Measurements from ENCODE around the gene FANK1.
A peak's percentile ranks its signal among the peaks of the same experiment; 100 is the strongest.
"Not testable (repeated sequence)": the region's sequence is repeated elsewhere in the genome, so short reads cannot be mapped to it uniquely, and the experiment has no call there.

The FANK1 gene, protein sequence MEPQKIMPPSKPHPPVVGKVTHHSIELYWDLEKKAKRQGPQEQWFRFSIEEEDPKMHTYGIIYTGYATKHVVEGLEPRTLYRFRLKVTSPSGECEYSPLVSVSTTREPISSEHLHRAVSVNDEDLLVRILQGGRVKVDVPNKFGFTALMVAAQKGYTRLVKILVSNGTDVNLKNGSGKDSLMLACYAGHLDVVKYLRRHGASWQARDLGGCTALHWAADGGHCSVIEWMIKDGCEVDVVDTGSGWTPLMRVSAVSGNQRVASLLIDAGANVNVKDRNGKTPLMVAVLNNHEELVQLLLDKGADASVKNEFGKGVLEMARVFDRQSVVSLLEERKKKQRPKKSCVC

DNA sequence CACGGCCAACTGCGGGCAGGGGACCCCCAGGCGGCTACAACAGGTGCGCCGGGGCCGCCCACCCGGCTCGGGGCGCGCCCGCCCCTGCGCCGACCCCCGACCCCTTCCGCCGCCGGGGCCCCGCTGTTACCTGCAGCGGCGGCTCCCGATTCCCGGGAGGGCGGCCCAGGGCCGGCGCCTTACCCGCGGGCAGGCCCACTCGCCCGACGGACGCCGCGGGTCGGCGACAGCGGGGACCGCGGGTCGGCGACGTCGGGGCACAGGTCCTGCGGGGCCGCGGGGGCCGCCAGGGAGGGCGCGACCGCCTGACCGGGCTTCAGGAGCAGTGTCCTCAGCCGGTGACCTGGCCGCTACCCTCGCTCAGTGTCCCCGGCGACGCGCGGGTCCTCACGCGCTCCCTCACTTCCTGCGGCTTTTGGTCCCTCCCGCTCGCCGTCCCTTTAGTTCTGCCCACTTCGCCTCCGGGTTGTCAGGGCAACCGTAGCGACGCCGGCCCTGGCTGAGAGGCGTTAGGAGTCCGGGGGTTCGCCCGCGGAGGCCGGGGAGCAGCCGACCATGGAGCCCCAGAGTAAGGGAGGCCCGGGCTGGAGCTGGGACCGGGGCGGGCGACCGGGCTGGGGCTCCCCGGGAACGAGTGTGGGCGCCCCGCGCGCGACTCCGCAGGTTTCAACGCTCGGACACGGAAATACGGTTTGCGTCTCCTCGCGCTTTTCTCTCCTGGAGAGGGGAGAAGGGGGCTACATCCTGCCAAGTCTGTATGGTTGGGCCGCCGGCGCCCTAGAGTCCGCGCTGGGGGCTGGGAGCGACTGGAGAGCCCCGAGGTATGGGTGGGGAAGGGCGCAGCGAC is at the start of gene FANK1:
TSS of gene FANK1 (plus strand) at position 477 of the 847 bp plus-strand sequence. CDS start at position 556, 79 bp downstream.
- DNase-seq = peak; percentile 23

DNA sequence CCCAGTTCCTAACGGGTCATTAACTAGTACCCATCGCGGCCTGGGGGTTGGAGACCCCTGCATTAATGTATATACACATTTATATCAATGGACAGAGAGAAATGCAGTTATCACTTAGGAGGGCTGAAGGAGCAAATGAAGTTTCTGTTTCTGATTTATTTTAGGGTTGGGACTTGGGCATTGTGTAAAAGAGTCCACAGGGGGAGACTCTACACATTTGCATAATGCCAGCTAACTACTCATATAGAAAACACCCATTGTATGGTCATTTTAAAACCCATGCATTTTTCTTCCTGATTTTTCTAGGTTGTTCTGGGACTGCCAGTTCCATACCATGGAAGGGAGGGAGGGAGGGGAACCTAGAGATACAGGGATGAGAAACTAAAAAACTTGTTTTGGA is 49.5 kb upstream of the FANK1 start:
- no peak for DNase-seq

DNA sequence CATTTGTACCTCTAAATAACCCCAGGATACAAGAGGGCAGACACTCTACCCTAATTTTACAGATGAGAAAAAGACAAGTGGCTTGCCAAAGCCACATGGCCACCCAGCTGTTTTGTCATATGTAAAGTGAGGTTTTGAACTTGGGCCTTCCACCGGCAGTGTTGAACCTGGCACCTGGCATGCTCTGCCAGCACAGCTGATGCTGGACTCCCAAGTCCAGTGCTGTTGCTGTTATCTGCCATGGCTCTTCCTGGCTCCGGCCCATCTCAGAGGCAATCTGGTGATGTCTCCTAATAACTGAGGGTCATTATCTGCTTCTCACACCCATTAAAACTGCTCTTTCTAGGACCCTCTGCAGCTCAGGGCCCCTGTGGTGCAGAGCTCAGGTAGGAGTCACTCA is 48.0 kb upstream of the FANK1 start:
- DNase-seq = no peak

DNA sequence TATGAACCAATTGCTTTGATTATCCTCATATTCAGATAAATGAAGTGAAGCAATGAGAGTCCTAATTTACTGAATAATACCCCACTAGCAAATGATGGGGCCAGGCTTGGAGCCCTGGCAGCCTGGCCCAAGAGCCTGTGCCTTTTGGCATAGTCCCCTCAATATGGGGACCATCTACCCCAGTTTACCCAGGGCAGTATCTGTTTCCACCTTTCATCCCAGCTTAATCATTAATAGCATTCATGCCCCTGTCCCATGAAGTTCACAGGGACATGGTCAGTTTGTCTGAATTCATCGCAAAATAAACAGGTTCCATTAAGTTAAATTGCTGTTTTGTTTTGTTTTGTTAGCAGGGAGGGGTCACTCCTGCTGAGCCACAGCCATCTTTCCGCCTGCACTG is 47.5 kb upstream of the FANK1 start:
- DNase-seq = no peak

DNA sequence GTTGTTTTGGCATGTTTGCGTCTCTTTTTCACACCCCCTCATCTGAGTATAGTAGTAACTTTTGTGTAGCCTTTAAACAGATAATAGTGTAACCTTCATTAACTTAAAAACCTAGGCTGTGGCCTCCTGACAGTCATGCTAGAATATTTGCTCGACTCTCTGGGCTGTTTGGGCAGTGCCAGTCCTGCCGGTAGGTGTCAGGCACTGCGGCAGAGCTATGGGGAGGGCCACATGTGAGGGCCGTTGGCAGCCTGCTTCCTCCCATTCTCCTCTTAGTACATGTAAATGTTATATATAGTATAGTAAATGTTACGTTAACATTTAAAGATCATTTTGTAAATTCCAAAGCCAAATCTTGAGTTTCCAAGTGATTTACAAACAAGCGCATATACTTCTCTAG is 46.9 kb upstream of the FANK1 start:
- no peak for DNase-seq

DNA sequence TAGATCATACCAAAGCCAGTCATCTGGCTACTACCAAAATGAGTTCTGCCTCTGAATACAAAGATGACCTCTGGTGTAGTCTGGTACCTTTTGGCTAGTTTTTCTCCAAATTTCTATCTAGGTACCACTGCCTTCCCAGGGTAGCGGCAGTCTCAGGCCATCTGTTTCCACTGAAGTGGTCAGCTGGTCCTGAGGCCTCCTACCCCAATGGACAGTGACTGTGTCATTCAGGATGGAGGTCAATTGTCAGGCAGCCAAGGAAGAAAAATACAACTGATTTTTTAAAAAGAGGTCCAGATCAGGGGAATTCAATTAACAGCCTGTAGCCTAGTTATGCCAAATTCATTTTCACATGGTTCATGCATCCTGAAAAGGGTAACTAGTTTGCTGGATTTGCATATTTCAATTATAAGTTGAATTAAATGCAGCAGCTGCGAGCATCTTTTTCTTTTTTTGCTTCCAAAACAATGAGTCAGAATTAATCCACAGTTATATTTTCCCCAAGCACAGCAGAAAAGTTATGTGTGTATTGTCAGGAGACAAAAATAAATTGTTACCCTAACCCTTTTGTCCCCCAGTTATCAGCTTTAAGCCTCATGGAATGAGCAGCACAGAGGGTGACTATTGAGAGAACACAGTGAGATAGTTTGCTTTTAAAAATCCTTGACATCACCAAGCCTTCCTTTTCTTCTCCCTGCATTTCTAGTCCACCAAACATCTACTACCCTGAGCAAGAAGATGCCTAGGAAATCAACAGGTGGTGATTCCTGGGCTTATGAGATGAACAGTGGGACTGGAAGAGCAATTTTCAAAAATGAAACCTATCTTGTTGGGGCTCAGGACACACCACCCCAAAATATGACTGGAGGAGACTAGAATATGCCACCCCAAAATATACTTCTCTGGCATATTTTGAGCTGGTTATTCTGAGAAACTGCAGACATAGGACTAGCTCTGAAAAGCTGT is 45.3 kb upstream of the FANK1 start:
- DNase-seq = no peak

DNA sequence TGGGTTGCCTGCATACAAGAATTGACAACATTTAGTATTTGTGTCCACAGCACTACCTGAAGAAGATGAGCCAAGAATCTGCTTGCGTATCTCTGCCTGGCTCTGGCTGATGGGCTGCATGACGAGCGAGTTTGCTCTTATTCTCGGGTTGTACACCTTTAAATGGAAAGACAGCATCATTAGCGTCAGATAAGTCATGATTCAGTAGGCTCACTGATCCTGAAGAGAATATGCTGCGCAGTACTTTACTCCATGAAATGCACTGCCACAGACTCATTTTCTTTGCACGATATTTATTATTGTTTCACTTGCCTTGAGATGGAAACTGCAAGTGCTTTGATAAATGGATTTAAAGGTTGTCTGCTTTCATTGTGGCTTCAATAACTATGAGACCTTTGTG is 43.9 kb upstream of the FANK1 start:
- DNase-seq = no peak

DNA sequence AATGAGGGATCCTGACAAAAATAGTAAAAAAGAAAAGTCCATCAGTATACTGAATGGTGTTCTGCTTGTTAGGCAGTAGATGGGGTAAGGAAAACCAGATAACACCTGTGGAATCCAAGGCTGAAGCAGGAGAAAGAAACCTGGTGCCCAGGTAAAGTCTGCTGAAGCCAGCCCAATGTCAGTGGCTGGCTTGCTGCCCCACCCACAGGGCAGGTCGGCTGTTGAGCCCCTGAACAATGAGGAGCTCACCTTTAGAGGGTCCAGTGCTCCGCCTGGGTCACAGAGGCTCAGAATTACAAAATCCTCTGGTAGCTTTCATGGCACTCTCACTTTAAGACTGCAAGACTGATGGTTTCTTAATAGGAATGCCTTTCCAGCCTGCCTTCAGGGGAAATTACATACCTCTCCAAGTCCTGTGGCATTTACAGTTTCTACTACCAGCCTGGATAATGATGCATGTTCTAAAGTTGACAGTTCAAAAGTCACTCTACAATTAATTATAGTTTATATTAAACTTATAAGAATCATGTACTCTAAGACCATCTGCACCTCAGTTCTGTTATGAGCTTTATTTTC is 39.1 kb upstream of the FANK1 start:
- no peak for DNase-seq

DNA sequence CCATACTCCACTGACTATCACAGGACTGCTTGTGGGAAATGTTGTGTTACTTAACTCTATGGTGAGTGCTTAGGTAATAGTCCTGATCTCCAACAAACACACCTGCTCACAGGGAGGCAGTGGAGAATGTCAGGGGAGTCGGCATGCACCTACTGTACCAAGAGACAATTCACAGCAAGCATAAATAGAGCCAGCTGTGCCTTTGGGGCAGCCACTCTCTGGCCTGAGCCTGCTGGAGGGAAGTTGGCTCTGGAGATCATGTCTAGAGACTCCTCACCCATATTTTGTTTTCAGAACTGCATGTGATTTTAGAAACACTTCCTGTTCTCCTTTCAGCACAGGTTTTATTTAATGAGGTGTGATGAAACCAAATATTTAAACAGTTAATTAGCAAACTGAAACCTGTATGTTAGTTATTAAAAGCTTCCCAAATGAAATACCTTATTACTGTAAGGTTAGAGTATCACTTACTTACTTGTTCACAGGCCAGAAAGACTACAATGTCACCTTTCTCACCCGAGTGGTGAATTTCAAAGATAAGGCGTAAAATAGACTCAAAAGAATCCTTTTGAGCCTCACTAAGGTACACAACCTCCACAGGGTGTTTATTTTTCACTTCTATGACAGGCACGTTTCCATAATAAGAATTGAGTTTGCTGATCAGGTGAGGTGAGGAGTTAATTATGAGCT is 37.1 kb upstream of the FANK1 start:
- DNase-seq = peak; percentile 38

DNA sequence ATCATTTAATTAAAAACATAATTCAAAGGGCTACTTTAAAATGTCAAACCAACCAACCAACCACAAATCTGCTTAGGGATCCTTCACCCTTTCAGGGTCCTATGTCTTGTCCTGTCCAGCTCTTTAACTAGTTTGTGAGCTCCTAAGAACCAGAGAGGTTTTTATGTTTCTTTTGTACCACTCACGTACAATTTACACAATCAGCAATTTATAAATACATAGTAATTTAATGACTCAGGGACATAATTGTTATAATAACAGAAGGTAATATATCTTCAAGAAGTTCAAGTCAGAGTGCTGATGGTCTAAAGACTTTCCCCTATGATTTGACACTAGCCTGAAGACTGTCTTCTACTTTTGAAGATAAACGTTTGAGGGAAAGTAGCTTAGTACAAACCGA is 31.2 kb upstream of the FANK1 start:
- DNase-seq = no peak

DNA sequence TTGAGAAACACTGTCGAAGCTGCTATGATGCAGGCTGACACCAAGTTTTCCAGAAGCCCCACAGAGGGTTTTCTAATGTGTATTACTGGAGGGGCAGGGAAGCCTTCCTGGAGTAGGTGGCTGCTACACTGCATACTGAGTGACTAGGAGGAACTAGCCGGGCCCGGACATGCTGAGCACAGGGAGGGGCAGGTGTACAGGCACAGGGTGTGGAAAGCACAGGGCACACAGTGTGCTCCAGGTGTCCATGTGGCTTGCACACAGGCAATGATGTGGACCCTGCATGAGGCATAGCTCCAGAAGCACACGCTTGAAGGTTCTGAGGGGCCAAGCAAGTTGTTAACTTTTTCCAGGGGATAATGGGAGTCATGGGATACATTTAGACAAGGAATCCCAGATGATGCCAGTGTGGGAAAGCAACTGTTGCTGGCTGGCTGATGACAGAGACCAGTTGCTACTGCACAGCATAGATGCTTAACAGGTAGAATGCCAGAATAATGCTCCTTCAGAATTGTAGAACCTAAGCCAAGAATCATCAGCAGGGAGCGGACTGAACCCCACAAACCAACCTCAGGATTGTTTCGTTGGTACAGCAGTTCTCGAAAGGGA is 29.8 kb upstream of the FANK1 start:
- DNase-seq = no peak

DNA sequence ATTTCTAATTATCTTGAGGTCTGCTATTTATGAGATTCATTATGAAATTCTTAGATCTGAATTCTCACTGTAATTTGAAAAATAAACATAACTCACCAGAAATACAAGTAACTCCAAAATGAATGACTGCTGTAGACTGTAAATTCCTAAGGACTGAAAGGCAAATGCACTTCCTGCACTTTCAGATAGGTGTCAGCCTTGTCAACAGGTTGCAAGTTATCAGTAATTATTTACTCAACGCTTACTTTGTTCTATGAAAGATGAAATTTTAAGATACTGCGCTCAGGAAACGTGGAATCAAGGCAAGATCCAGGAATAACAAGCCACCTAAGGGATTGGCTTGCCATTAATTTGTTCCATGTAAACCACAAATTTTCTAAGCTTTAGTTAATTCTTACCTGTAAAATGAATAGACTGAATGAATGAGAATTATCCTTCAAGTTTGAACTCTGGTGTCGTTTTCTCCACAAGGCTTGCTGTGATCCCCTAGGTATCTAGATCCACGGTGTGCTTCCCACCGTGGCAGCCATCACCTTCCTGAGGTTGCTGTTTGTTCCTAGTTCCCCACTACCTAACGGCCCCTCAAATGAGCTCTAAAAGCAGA is 27.9 kb upstream of the FANK1 start:
- no peak for DNase-seq

DNA sequence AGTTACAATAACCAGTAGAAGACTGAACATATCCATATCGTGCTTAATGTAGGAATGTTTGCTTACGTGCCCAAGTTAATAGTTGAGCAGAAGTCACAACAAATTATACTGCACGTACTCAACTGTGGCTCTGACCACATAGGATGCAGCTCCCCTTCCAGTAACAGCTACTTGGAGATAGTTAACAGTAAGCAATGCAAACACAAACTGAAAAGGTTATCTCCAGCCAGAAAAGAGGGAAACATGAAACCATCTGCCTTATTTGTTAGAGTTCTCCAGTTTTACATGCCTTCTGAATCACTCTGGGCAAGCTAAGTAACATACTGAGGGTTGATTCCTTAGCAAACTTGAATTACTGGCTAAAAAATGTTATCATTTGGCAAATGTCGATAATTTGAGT is 25.0 kb upstream of the FANK1 start:
- DNase-seq = no peak

DNA sequence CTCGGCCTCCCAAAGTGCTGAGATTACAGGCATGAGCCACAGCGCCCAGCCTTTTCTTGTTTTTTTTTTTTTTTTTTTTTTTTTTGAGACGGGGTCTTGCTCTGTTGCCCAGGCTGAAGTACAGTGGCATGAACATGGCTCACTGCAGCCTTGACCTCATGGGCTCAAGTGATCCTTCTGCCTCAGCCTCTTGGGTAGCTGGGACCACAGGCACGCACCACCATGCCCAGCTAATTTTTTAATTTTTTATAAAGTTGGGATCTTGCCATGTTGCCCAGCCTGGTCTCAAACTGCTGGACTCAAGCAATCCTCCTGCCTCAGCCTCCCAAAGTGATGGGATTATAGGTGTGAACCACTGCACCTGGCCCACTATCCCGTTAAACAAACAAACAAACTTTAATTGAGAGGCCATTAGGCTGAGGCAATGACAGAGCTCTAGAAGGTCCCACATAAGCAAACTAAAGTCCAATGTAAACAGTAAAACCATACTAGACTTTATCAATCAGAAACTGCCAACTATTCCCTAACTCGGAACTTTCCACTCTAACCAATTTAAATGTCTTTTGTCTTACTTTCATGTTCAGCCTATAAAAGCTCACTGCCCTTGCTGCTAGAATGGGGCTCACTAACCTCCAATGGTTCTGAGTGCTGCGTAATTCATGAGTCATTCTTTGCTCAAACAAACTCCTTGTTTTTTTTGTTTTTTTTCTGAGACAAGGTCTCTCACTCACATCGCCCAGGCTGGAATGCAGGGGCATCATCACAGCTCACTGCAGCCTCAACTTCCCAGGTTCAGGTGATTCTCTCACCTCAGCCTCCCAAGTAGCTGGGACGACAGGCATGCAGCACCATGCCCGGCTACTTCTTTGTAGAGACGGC is 17.2 kb upstream of the FANK1 start:
- no peak for DNase-seq

DNA sequence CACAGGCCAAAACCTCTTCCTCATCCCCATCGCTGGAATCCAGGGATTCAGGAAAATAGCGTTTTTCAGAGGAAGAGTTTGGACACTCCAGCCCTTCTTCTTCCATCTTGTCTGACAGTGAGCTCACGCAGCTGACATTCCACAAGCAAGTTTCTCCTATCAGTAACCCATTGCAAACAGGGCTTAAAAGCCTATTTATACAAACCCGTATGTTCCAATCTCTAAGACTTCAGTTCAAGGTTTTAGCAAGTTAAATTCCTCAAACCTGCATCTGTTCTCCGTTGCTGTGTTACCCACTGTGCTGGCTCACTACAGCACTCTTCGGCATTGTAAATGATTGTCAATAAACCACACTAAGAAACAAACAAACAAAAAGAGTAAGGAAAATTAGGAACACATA is 15.6 kb upstream of the FANK1 start:
- no peak for DNase-seq

DNA sequence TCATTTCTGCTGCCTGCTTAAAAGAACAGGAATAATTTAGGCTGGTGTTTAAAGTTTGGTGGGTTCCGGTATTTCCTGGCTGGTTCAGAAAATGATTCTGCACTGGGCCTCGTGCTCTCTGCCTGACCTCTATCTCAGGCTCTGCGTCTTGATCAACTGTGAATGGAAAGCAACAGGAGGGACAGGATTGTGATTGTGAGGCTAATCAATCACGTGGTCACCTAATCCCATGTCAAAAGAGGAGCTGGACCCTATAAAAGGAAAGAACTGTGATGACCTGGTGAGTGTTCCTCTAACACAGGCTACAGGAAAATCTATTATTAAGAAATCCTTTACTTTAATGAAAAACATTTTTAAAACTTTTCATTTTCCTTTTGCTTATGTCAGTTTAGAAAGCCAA is 15.2 kb upstream of the FANK1 start, which contains the start of gene DHX32:
TSS of gene DHX32 (minus strand) at position 101 of the 400 bp plus-strand sequence. CDS start 468 bp downstream, outside the sequence.
- no peak for DNase-seq

DNA sequence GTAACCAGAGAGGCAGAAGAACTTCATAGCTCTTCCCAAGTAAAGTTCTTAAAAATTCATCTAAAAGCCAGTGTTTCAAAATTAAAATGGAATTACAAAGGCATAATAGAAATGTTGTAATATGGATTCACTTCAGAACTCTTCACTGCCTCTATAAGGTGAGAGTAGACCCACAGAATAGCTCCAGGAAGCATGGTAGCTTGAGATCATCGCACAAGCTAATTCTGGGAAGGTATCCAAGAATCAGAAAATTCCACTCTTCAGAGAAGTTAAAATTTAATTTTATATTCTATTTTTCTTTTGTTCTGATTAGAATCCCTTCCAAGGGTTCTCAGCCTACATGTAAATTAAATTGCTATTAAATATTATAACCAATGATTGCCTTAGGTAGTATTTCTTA is 13.8 kb upstream of the FANK1 start:
- no peak for DNase-seq

DNA sequence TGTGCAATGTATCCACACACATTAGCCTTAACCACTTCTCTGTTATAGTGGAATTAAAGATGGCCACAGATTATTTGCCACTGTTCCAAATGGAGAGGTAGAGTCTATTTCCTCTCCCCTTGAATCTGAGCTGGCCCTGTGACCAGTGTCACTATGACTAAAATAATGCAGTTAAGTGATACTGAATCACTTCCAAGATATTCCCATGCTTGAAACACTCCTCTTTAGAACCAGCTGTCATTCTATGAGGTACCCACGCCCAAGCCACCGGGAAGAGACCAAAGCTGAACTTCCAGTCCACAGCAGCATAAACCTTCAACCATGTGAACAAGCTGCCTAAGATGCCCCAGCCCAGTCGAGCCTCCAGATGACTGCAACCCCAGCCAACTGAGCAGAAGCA is 13.2 kb upstream of the FANK1 start:
- DNase-seq = no peak

DNA sequence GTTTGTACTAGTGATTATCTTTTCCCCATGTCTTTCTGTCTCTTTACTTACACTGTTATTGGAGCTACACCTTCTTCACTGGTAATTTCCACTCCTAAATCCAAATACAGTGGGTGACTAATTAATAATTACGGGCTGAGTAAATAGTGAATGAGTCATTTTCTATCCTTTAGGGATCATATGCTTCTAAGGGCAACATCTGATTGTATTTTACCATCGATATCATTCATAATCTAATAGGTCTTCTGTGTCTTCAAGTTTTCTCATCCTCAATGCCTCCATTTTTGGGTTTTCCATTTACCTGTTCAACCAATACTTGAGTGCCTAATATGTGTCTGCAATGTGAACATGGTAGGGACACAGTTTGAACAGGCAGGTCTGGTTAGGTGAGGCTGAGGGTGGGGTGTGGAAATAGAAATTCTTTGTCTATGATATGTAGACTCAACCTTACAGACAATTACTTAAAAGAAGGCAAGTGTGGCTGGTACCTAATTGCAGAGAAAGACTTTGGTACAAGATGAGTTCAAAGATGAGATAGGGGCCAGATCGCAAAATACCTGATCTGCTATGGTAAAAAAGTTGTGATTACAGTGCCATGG is 9.4 kb upstream of the FANK1 start:
- DNase-seq = no peak

DNA sequence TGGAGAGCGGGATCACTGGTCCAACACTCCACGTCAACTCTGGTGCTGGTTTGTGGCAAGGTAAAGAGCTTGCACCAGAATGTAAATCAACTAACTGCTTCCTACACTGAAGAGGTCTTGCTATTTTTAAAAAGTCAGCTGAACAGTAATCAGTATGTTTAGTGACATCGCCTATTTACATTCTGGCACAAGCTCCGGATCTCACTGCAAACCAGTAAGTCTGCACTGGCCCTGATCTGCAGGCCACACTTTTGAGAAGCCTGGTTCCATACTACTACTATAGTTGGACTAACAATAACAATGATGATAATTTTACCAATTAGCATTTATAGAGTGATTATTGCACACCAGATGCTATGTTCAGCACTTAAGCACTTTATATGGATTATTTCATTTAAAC is 6.9 kb upstream of the FANK1 start:
- DNase-seq = not testable (repeated sequence)

All from NCI-H1436 treated with DMSO at 0.1 percent for 48 hours (cell line).